ENCODE results near the gene TBL3.

DNA sequence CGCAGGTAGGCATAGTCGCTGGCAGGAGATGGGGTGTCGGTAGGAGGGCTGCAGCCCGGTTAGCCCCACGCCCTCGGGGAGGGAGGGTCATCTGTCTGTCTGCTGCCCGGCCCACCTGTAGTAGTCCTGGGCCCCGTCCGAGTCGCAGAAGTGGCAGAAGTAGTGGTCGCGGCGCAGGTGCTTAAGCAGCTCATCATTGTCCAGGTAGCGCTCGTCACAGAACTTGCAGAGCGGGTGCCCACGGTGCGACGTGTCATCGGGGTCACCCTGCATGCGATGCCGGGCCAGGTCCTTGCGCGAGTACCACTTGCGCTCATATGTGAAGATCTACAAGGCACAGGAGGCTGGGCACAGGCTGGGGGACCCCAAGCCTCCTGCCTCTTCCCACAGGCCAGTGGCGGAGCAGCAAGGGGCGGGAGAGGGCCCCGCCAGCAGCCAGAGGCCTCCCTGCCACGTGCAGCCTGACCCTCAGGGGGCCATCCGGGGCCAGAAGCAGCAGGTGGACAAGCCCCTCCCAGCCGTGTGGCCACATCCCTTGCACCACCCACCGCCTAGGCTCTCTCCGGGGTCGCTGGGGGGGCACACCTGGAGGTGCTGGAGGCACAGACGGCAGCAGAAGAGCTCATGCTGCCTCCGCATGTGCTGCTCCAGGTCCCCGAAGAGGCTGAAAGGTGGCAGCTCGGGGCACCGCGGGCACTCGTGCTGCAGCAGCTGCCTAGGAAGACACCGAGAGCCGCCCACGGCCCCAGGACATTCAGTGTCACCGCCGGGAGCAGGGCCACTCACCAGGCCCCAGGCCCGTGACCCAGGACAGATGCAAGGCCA is 30.8 kb downstream of the TBL3 start:
- TF ChIP-seq, protein P1, sequence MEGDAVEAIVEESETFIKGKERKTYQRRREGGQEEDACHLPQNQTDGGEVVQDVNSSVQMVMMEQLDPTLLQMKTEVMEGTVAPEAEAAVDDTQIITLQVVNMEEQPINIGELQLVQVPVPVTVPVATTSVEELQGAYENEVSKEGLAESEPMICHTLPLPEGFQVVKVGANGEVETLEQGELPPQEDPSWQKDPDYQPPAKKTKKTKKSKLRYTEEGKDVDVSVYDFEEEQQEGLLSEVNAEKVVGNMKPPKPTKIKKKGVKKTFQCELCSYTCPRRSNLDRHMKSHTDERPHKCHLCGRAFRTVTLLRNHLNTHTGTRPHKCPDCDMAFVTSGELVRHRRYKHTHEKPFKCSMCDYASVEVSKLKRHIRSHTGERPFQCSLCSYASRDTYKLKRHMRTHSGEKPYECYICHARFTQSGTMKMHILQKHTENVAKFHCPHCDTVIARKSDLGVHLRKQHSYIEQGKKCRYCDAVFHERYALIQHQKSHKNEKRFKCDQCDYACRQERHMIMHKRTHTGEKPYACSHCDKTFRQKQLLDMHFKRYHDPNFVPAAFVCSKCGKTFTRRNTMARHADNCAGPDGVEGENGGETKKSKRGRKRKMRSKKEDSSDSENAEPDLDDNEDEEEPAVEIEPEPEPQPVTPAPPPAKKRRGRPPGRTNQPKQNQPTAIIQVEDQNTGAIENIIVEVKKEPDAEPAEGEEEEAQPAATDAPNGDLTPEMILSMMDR (IDR thresholded peaks at IDR 0.05; ENCODE audit: low read depth, low read length): no peak
- TF ChIP-seq MYC (IDR thresholded peaks at IDR 0.05; ENCODE audit: low read depth, low read length): no peak

Data from NB4 (cell line).